G401.6 (cell line): ENCODE measurements around the gene C1orf35.

ENCODE experiments used
- FAIRE-seq: peaks from 2 replicates; lab custom pipeline; 2012; peaks lifted over from hg19 to GRCh38; lab: Jason Lieb, UNC

C1orf35 gene

DNA sequence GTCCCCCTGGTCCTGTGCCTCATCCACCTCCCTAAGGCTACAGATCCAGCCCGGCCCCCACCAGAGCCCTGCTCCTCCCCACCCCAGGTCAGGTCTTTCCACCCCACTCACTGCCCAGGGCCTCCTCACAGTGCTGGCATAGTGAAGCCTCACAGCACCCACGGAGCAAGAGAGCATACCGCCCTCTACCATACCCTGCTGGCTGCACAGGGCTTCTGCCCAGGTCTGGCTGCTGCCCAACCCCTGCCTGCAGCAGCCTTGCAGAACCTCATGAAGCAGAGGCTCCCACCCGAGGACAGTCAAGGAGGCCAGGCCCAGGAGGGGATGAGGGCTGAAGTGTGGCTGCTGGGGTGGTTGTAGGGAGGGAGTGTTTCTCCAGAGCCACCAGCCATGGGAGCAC, 40.3 kb downstream of the C1orf35 start:
- FAIRE-seq = no peak

DNA sequence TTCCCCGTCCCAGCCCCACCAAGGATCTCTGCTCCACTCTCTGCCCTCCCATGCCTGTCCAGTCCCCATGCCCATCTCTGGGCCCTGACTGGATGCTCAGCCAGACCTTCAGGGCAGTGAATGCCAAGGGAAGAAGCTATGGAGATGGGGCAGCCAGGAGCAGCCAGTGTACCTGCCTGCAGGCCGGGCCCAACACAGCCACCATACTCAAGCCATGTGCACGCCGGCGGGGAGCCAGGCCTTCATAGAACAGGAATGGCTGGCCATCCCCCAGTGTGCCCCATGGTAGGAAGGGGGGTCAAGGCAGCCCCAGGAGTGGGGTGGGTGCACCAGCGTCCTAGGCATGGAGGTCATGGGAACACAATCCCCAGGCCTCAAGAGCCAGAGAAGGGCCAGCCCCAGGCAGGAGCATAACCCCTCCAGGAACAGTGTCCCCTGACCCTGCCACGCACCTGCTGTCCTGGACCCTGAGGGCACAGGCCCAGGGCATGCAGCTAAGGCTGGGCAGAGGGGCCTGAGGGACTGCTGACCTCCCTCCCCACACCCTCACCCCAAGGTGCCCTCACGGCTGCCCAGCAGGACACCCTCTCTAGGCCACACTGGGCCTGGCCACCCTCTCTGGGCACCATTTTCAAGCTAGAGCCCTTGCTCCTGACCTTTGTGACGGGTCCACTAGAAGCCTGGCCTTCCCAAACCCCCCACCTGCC, 40.9 kb downstream of the C1orf35 start:
- no peak for FAIRE-seq

DNA sequence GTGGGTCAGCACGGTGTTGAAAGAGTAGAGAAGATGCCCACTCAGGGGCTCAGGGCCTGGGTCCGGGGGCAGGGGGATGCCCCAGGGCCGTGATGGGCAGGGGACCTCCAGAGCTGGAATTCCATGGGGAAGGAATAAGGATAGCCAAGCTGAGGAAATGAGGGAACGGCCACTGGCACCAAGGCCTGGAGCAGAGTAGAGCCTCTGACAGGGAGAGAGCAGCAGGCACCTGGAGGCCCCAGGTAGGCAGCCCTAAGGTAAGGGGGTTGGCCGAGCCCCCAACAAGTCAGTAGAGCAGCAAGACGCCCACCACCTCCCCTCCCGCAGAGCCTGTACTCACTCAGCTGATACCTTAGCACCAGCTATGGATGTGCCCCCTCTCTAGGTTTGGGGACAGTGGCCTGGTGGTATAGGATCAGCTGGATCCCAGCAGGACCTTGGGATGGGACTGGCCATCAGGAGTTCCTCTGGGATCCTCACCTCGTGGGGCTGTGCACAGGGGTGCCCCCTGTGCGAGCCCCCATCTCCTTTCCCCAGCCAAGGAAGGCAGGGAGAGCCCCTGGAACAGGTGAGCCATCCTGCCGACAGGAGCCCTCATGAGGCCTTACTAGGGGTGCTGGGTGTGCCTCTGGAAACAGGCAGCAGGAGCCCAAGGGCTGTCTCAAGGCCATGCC, 41.6 kb downstream of the C1orf35 start:
- no peak for FAIRE-seq

DNA sequence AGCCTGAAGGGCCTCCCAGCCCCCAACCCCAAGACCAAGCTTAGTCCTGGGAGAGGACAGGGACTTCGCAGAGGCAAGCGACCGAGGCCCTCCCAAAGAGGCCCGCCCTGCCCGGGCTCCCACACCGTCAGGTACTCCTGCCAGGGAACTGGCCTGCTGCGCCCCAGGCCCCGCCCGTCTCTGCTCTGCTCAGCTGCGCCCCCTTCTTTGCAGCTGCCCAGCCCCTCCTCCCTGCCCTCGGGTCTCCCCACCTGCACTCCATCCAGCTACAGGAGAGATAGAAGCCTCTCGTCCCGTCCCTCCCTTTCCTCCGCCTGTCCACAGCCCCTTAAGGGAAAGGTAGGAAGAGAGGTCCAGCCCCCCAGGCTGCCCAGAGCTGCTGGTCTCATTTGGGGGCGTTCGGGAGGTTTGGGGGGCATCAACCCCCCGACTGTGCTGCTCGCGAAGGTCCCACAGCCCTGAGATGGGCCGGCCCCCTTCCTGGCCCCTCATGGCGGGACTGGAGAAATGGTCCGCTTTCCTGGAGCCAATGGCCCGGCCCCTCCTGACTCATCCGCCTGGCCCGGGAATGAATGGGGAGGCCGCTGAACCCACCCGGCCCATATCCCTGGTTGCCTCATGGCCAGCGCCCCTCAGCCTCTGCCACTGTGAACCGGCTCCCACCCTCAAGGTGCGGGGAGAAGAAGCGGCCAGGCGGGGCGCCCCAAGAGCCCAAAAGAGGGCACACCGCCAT, 42.5 kb downstream of the C1orf35 start:
- FAIRE-seq = no peak

DNA sequence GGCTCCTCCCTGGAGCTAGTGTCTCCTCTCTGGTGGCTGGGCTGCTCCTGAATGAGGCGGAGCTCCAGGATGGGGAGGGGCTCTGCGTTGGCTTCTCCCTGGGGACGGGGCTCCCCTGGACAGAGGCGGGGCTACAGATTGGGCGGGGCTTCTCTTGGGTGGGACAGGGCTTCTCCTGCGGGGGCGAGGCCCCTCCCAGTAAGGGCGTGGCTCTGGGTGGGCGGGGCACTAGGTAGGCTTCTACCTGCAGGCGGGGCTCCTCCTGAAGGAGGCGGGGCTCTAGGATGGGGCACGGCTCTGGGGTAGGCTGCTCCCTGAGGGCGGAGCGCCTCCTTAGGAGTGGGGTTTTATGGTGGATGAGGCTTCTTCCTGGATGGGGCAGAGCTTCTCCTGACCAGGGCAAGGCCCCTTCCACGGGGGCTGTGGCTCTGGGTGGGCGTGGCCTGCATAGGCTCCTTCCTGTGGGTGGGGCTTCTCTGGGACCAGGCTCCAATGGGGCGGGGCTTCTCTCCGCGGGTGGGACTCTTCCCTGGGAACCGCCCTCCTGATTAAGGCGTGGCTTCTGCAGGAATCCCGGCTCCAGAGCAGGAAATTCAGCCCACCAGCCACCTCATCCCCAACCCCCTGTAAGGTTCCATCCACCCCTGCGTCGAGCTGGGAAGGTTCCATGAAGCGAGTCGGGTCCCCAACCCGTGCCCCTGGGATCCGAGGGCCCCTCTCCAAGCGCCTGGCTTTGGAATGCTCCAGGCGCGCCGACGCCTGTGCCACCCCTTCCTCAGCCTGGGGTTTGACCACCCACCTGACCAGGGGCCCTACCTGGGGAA, 43.3 kb downstream of the C1orf35 start:
- FAIRE-seq = no peak

DNA sequence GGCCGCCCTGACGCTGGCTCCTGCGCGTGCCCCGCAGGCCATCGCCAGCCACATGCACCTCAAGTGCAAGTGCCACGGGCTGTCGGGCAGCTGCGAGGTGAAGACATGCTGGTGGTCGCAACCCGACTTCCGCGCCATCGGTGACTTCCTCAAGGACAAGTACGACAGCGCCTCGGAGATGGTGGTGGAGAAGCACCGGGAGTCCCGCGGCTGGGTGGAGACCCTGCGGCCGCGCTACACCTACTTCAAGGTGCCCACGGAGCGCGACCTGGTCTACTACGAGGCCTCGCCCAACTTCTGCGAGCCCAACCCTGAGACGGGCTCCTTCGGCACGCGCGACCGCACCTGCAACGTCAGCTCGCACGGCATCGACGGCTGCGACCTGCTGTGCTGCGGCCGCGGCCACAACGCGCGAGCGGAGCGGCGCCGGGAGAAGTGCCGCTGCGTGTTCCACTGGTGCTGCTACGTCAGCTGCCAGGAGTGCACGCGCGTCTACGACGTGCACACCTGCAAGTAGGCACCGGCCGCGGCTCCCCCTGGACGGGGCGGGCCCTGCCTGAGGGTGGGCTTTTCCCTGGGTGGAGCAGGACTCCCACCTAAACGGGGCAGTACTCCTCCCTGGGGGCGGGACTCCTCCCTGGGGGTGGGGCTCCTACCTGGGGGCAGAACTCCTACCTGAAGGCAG, 44.0 kb downstream of the C1orf35 start:
- FAIRE-seq = no peak

DNA sequence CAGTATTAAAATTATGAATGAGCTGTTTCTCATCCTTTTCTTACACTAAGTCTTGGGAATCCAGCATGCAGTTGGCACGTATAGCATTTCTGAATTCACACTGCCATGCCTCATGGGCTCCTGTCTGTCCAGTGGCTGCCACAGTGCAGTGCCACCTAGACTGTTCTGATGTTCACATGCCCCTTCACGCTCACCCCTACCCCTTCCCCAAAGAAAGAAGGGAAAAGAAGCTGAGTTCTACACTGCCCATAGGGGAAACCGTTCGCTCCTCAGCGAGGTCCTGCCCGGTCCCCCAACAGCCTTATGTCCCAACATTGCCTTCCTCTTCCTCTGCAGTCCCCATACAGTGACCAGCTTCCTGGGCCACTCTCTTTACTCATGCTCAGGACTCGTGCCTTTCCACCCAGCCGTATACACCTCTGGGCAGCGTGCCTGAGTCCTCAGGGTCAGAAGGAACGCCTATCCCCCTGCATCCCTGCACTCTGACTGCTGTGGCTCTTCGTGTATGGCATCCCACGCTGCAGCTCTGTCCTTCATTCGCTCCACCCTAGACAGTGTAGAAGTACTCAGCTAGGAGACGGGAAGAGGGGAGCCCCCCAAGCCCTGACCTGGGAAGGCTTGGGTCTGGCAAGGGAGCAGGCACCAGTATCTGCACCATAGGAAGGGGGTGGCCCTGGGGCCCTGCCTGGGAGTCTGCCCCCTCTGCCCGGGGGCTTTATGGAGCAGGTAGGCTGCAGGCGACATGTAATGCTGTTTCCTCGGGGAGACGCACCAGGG, 44.8 kb downstream of the C1orf35 start:
- FAIRE-seq = no peak
